Effector memory CD4-positive, alpha-beta T cell (primary cell): ENCODE measurements around the gene LRMDA.

Experiments
- DNase-seq, 3 donors: peaks; one replicate each; pipeline ENCODE4 v3.0.0-alpha.2; 2020
- H3K27ac ChIP-seq: 2 replicates; pipeline ENCODE4 v1.7.0; 2013; ENCODE audit warnings: mild to moderate bottlenecking, low read length, moderate library complexity; ENCODE audit not compliant: insufficient read depth, poor library complexity, severe bottlenecking
- H3K27me3 ChIP-seq: replicated peaks from 2 replicates; pipeline ENCODE4 v1.7.0; 2013; ENCODE audit warnings: mild to moderate bottlenecking, low read length; ENCODE audit not compliant: insufficient read depth, control insufficient read depth, poor library complexity, severe bottlenecking
- H3K36me3 ChIP-seq: 2 replicates; pipeline ENCODE4 v1.7.0; 2013; ENCODE audit warnings: mild to moderate bottlenecking, low read length, moderate library complexity; ENCODE audit not compliant: control insufficient read depth, insufficient read depth
- H3K4me1 ChIP-seq: 2 replicates; pipeline ENCODE4 v1.7.0; 2013; ENCODE audit warnings: low read length, mild to moderate bottlenecking; ENCODE audit not compliant: control insufficient read depth, insufficient read depth, poor library complexity, severe bottlenecking
- H3K4me3 ChIP-seq: 2 replicates; pipeline ENCODE4 v1.7.0; 2013; ENCODE audit warnings: low read length, low read depth, mild to moderate bottlenecking; ENCODE audit not compliant: insufficient read depth, poor library complexity, severe bottlenecking
- H3K9me3 ChIP-seq: 2 replicates; pipeline ENCODE4 v1.7.0; 2013; ENCODE audit warnings: mild to moderate bottlenecking, low read length, moderate library complexity; ENCODE audit not compliant: control insufficient read depth

LRMDA gene

GRCh38 chr10:75652146-75652740, 220.8 kb downstream of the LRMDA start:
- Histone ChIP-seq H3K27me3 (no peaks in the 10 kb centered on the region), H3K4me3 (no peak overlapping the region)
- DNase-seq = no peak

GRCh38 chr10:75653761-75654160, 222.3 kb downstream of the LRMDA start:
- H3K27ac ChIP-seq = no peak overlapping the region
- H3K27me3 ChIP-seq = no peaks in the 10 kb centered on the region
- no peaks in the 10 kb centered on the region for H3K4me1 ChIP-seq
- H3K4me3 ChIP-seq = no peak overlapping the region
- DNase-seq = no peak
- H3K36me3 ChIP-seq = no peaks in the 10 kb centered on the region
- H3K9me3 ChIP-seq = no peaks in the 10 kb centered on the region

More at GRCh38 chr10:75652146-75652740, 220.8 kb downstream of the LRMDA start:
- Histone ChIP-seq H3K4me1 (no peaks in the 10 kb centered on the region), H3K36me3 (no peaks in the 10 kb centered on the region), H3K9me3 (no peaks in the 10 kb centered on the region), H3K27ac (no peak overlapping the region)

- Histone ChIP-seq H3K27me3 (no peaks in the 10 kb centered on the region), H3K27ac (no peak overlapping the region), H3K4me3 (no peak overlapping the region), H3K9me3 (no peaks in the 10 kb centered on the region), H3K36me3 (no peaks in the 10 kb centered on the region), H3K4me1 (no peaks in the 10 kb centered on the region)
- no peak for DNase-seq
Measured at GRCh38 chr10:75654171-75654771, 222.8 kb downstream of the LRMDA start.

- Histone ChIP-seq H3K27ac (no peak overlapping the region), H3K4me3 (no peak overlapping the region), H3K4me1 (no peaks in the 10 kb centered on the region), H3K9me3 (no peaks in the 10 kb centered on the region), H3K36me3 (no peaks in the 10 kb centered on the region), H3K27me3 (no peaks in the 10 kb centered on the region)
- no peak for DNase-seq
Measured at GRCh38 chr10:75654772-75655171, 223.3 kb downstream of the LRMDA start.

- H3K9me3 ChIP-seq = no peaks in the 10 kb centered on the region
- no peaks in the 10 kb centered on the region for H3K36me3 ChIP-seq
- no peaks in the 10 kb centered on the region for H3K27me3 ChIP-seq
- H3K4me3 ChIP-seq = no peak overlapping the region
- DNase-seq = no peak
- no peaks in the 10 kb centered on the region for H3K4me1 ChIP-seq
- no peak overlapping the region for H3K27ac ChIP-seq
Measured at GRCh38 chr10:75655791-75656451, 224.5 kb downstream of the LRMDA start.

- H3K4me1 ChIP-seq = no peaks in the 10 kb centered on the region
- no peaks in the 10 kb centered on the region for H3K27me3 ChIP-seq
- no peaks in the 10 kb centered on the region for H3K9me3 ChIP-seq
- no peak for DNase-seq
- H3K4me3 ChIP-seq = no peak overlapping the region
- no peaks in the 10 kb centered on the region for H3K36me3 ChIP-seq
- no peak overlapping the region for H3K27ac ChIP-seq
Measured at GRCh38 chr10:75657351-75657750, 225.9 kb downstream of the LRMDA start.

GRCh38 chr10:75658036-75658435, 226.6 kb downstream of the LRMDA start:
- no peak overlapping the region for H3K27ac ChIP-seq
- DNase-seq = no peak
- no peaks in the 10 kb centered on the region for H3K36me3 ChIP-seq
- no peaks in the 10 kb centered on the region for H3K27me3 ChIP-seq
- H3K4me3 ChIP-seq = no peak overlapping the region
- no peaks in the 10 kb centered on the region for H3K4me1 ChIP-seq
- no peaks in the 10 kb centered on the region for H3K9me3 ChIP-seq

GRCh38 chr10:75658496-75658895, 227.1 kb downstream of the LRMDA start:
- Histone ChIP-seq H3K36me3 (no peaks in the 10 kb centered on the region), H3K4me3 (no peak overlapping the region), H3K4me1 (no peaks in the 10 kb centered on the region), H3K27me3 (no peaks in the 10 kb centered on the region), H3K27ac (no peak overlapping the region), H3K9me3 (no peaks in the 10 kb centered on the region)
- DNase-seq = no peak

GRCh38 chr10:75658915-75659314, 227.5 kb downstream of the LRMDA start:
- H3K4me1 ChIP-seq = no peaks in the 10 kb centered on the region

GRCh38 chr10:75660823-75661222, 229.4 kb downstream of the LRMDA start:
- no peak for DNase-seq
- Histone ChIP-seq H3K27me3 (no peaks in the 10 kb centered on the region), H3K4me1 (no peaks in the 10 kb centered on the region), H3K36me3 (no peaks in the 10 kb centered on the region), H3K9me3 (no peaks in the 10 kb centered on the region), H3K4me3 (no peak overlapping the region), H3K27ac (no peak overlapping the region)

More at GRCh38 chr10:75658915-75659314, 227.5 kb downstream of the LRMDA start:
- Histone ChIP-seq H3K27me3 (no peaks in the 10 kb centered on the region), H3K36me3 (no peaks in the 10 kb centered on the region), H3K27ac (no peak overlapping the region), H3K4me3 (no peak overlapping the region), H3K9me3 (no peaks in the 10 kb centered on the region)
- DNase-seq = no peak
